ENCODE data around the gene CALY.

Gene CALY

GRCh38 chr10:133281628-133282372 is 54.9 kb downstream of the CALY start:
- no peak for DNase-seq

DNA sequence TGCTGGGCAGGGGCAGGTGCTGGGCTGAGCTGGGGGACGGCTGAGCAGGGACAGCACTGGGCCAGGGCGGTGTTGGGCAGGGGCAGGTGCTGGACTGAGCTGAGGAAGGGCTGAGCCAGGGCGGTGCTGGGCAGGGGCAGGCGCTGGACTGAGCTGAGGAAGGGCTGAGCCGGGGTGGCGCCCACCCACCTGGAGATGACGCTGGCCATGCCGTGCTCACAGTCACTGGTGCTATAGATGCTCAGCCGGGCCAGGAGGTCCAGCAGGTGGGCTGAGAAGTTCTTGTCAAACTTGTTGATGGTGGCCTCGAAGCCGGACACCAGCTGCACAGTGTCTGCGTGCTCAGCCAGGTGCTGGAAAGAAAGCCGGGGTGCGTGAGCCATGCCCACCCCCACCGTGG is 55.6 kb downstream of the CALY start:
- DNase-seq: no peak

- no peak for DNase-seq
These were observed 56.2 kb downstream of the CALY start for GRCh38 chr10:133280391-133281059.

DNA sequence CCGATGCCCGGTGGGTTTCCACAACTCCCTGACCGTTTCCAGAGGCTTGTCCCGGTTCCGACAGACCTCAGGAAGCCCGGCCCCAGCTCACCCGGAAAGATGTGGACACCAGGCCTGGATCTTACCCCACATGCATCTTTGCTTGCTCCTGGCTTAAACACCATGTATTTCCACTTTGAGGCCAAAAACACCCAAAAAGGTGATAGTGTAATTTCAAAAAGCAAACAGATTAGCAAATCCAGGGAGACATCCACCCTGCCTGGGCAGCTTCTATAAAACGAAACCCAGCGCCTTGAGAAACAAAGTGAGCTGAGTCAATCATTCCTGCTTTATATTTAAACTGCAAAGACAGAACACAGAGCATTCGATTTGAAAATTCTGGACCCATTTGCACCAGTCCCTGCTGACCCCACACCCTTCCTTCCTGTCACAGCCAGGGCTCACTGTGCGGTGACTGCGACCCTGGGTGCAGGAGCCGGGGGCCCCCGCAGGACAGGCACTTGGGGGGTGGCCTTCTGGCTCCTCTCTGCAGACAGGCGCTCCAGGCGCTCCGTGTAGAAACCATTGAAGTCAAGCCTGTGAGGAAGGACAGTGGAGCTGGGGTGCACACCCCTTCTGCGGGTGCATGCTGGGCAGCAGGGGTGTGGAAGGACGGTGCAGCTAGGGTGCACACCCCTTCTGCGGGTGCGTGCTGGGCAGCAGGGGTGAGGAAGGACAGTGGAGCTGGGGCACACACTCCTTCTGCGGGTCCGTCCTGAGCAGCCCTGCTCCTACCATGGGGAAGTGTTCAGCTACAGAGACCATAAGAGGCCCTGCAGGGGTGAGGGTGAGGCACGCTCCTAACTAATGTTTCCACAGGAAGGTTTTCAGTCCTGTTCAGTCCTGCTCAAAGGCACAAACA is 57.1 kb downstream of the CALY start:
- DNase-seq: no peak

GRCh38 chr10:133278577-133279265 is 58.0 kb downstream of the CALY start:
- peak; percentile 36 for DNase-seq

DNA sequence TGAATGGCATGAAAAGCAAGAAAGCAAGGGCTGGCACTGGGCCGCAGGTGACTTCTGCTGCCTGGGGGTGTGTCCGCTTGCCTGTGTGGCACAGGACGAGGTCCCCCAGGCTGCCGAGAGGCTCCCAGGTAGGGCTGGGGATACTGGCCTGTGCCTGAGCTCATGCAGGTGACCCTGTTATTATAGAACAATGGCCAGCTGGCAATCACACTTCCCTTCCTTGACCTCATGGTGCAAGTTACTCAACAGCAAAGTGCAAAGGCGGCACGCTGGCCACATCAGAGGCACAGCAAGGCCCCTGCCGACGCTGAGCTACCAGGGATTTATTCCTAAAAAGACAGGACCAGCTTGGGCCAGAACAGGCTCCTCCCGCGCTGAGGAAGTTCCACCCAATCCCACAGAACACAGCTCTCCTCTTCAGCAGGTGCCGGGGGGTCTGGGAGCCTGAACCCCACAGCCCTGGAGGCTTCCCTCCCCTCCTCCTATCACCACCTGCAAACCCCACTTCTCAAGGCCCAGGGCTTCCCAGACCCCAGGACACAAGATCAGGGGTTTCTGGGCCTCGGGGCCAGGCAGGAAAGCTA is 58.6 kb downstream of the CALY start:
- no peak for DNase-seq

DNA sequence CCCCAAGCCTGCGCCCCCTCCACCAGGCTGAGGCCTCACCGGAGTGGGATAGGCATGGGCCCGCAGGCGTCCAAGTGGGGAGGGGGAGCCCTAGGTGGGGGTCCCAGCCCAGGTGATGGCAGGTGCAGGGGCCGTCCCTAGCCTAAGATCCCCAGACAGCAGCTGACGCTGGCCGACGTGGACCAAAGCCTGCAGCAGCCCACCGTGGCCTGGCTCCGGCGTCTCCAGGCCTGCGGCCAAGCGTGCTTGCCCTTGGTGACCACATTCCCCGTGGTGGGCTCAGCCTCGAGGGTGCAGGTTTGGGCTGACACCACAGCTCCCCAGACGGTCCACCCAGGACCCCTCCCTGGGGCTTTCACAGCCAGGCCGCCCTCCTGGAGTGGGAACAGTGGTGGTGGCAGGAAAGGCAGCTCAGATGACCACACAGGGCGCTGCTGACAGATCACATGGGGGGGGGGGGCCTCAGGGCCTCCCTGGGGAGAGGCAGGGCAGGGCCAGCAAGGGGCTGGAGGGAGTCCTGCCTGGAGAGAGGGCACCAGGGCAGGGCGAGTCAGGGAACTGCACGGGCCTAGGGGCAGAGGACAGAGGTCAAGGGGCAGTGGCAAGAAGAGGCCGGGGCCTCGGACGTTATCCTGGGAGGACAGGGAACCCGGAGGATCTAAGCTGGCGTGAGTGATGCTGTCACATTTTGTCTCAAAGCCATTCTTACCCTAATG is 59.3 kb downstream of the CALY start:
- no peak for DNase-seq

- no peak for DNase-seq
These were observed 60.1 kb downstream of the CALY start, which contains the start of gene ADAM8 for GRCh38 chr10:133276435-133277201. ADAM8 (minus strand) TSS chr10:133276868; CDS start chr10:133276817, 51 bp downstream.

DNA sequence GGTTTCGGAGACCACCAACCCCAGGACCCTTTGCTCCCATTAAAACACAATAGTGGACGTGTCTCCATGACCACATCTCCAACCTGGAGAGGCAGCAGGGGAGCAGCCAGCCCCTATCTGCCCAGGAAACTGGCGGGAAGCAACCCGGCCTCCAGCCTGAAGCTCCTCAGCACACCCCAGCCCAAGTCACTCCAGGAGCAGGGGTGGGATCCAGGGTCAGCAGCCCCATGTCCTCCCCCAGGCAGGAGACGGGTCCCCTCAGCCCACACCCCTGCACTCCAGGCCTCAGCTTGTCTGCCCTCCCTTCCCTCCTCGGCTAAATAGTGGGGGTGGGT is 60.6 kb downstream of the CALY start:
- DNase-seq: no peak

DNA sequence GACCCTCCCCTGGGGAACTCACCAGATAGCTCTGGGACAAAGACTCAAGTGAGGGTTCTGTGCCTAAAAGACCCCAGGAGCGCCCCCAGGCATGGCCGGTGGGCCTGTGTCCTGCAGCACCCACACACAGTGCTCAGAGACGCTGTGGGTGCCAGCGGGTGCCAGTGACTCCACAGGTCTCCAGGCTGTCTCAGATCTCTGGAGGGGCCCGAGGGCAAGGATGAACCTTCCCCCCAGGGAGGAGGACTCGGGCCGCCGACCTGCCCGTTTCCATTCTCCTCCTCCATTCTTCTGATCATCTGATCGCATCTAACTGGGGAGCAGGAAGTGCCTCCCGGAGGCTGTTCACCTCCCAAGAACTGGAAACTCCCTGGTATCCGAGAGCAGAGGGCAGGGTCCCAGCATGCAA is 61.0 kb downstream of the CALY start:
- DNase-seq: no peak

DNA sequence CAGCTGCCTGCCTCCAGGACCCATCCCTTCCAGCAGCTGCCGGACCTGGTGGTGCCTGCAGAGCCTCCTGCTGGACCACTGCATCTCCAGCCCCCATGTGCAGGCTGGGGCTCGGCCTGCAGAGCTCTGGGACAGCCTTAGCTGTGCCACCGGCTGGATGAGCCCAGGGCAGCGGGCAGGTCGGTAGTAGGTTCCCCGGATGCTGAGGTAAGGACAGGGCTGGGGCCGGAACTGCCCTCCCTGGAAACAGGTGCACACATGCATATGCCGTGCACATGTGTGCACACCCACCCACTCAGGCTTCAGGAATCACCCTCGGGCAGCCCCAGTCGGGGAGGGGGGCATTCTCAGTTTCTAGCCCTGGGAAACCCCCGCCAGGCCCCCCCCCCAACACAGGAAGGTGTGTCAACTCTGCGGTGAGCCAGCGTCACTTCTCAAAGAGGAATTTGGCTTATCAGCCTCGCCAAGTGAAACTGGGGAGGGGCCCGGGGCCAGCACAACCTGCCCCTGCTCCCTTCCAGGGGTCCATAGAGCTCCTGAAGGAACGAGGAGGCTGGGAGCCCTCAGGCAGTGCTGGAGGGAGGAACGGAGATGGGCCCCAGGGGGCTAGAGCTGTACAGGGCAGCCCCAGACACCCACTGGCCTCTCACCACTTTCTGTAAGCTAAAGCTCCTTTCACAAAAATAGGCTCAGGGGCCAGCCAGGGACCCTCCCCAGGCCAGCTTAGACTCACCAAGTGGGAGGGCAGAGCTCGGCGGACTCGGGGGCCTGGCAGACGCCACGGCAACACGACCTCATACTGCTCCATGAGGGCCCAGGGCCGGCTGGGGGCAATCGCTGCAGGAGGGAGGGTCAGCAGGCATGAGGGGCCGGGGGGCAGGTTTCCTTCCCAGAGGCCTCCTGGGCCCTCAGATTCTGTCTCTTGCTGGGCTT is 61.7 kb downstream of the CALY start:
- DNase-seq: no peak

Measured in fibroblast of skin of right biceps (primary cell).